Lung (tissue), 12 donors: ENCODE data around the gene ALPL. TPM values are rescaled to one million over a fixed set of nuclear protein-coding genes. Genes with fewer than 3 reads are reported as not detected.
A peak's percentile ranks its signal among the peaks of the same experiment; 100 is the strongest.

Source experiments
- ATAC-seq: fragments of 200-7000 bp; cut with Tn5 transposase; one replicate; pipeline ENCODE4 v1.9.1; 2020; ENCODE audit warnings: moderate number of reproducible peaks; ENCODE audit not compliant: insufficient read depth, low FRiP score
- DNase-seq, 3 donors: peaks; one replicate each; pipeline ENCODE4 v3.0.0-alpha.2; 2013 to 2017
- H3K27ac ChIP-seq, 2 donors: one replicate each; pipeline ENCODE4 v1.5.1; 2013; ENCODE audit warnings: mild to moderate bottlenecking in 2 of 2, moderate library complexity in 2 of 2, control low read depth in 1 of 2, inconsistent platforms in 1 of 2, low read depth in 1 of 2, low read length in 1 of 2
- H3K27me3 ChIP-seq, 3 donors: one replicate each; pipeline ENCODE4 v1.5.1; 2013; ENCODE audit warnings: low read length in 2 of 3; ENCODE audit not compliant: control insufficient read depth in 3 of 3, insufficient read depth in 3 of 3
- H3K36me3 ChIP-seq, 4 donors: one replicate each; pipeline ENCODE4 v1.5.1; 2013; ENCODE audit warnings: low read length in 4 of 4, mild to moderate bottlenecking in 1 of 4, moderate library complexity in 1 of 4; ENCODE audit not compliant: control insufficient read depth in 4 of 4, insufficient read depth in 4 of 4
- H3K4me1 ChIP-seq, 5 donors: one replicate each; pipeline ENCODE4 v1.5.1; 2013; ENCODE audit warnings: low read length in 5 of 5, mild to moderate bottlenecking in 2 of 5, moderate library complexity in 1 of 5; ENCODE audit not compliant: control insufficient read depth in 5 of 5, insufficient read depth in 5 of 5
- H3K4me3 ChIP-seq: one replicate; pipeline ENCODE4 v1.5.1; 2013; ENCODE audit warnings: mild to moderate bottlenecking, control low read depth, moderate library complexity
- H3K9ac ChIP-seq, 2 donors: one replicate each; pipeline ENCODE4 v1.5.1; 2013; ENCODE audit warnings: low read length in 2 of 2, control low read depth in 1 of 2; ENCODE audit not compliant: insufficient read depth in 1 of 2
- H3K9me3 ChIP-seq, 4 donors: one replicate each; pipeline ENCODE4 v1.5.1; 2013; ENCODE audit warnings: low read length in 3 of 4, mild to moderate bottlenecking in 1 of 4, moderate library complexity in 1 of 4; ENCODE audit not compliant: control insufficient read depth in 4 of 4, insufficient read depth in 3 of 4
- WGBS, 2 donors: extraction: QIAGEN DNeasy Blood & Tissue Kit; methylation state at CpG; one replicate each; pipeline ENCODE4 v1.1.7; 2013; 5-methylcytosine and 5-hydroxymethylcytosine counted together
- polyA plus RNA-seq, 2 donors: library from polyadenylated mRNA; stranded (reverse); fragments of 200-250 nt; gene quantifications; one replicate each; pipeline ENCODE4 v1.2.1, GENCODE V29; 2013
- total RNA-seq, 2 donors: library from RNA; depleted of rRNA in 1 of 2; stranded (reverse); fragments of >200 nt in 1 of 2; gene quantifications; one replicate each; pipeline ENCODE4 v1.2.1, GENCODE V29; 2014 to 2021
- TF ChIP-seq, protein P1 (sequence below): IDR thresholded peaks from 2 replicates; pipeline ENCODE4 v1.5.1; 2012; ENCODE audit warnings: mild to moderate bottlenecking; ENCODE audit errors: control extremely low read depth, extremely low read depth
- donor health status: control.
- donor health status: control.
- donor health status: Bipolar disorder and iron deficiency.
- donor health status: healthy.
- donor health status: DM: yes; HTN: yes; CAD: no.

Gene ALPL
- total and polyA plus RNA-seq, 4 donors: 38.6 to 242 (median 230) TPM

DNA sequence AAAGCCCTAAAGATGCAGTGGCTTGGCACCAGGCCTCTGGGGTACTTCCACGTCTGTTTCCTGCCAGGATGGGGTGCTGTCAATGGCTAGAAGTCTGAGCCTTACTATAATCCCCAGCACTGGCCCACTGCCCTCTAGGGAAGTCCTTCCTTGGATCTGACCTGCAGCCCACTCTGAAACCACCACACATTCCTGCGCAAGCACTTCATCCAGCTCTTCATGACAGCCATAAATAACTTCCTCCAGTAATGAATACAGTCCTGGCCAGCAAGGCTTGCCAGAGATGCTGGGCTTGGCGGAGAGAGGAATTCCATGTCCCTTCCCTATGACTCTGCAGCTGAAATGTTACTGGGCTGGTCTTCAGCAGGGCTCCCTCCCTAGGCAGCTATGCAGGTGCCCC, 32.6 kb downstream of the ALPL start:
- no peak overlapping the region for H3K4me3 ChIP-seq
- H3K36me3 ChIP-seq: no peaks in the 10 kb centered on the region
- H3K4me1 ChIP-seq: peaks cover 0 to 9% (median 5%) of the 10 kb centered on the region in 5 donors
- H3K9me3 ChIP-seq: no peaks in the 10 kb centered on the region
- DNase-seq: no peak
- H3K27ac ChIP-seq: peak overlapping the region; percentile 10 to 38
- 59 to 61% methylated on average over 3 of the region's 3 CpGs for whole genome bisulfite sequencing, 2 donors
- no peak overlapping the region for H3K9ac ChIP-seq
- H3K27me3 ChIP-seq: peaks cover 0 to 4% (median 0%) of the 10 kb centered on the region in 3 donors
- TF ChIP-seq, protein P1, sequence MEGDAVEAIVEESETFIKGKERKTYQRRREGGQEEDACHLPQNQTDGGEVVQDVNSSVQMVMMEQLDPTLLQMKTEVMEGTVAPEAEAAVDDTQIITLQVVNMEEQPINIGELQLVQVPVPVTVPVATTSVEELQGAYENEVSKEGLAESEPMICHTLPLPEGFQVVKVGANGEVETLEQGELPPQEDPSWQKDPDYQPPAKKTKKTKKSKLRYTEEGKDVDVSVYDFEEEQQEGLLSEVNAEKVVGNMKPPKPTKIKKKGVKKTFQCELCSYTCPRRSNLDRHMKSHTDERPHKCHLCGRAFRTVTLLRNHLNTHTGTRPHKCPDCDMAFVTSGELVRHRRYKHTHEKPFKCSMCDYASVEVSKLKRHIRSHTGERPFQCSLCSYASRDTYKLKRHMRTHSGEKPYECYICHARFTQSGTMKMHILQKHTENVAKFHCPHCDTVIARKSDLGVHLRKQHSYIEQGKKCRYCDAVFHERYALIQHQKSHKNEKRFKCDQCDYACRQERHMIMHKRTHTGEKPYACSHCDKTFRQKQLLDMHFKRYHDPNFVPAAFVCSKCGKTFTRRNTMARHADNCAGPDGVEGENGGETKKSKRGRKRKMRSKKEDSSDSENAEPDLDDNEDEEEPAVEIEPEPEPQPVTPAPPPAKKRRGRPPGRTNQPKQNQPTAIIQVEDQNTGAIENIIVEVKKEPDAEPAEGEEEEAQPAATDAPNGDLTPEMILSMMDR: no peak
- ATAC-seq: no peak

DNA sequence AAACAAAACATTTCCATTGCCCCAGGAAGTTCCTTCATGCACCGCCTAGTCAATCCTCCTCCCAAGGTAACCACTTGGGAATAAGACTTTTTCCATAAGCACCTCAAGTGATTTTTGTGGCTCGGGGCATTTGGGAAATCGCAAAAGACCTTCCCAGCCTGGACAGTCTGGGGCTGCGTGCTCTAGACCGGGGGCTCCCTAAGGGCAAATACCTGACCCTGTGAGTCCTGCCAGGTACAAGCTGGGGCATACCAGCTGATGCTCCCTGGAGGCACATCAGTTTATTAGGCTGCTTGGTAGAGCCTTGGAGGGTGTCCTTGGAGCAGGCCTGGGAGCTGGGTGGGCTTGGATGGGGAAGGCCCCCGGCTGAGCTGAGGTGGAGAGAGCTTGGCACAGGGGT, 34.4 kb downstream of the ALPL start:
- no peak for DNase-seq
- Histone ChIP-seq H3K36me3 (no peaks in the 10 kb centered on the region), H3K9ac (no peak overlapping the region), H3K4me3 (no peak overlapping the region), H3K27me3 (peaks cover 0 to 4% (median 0%) of the 10 kb centered on the region in 3 donors), H3K9me3 (peaks cover 0 to under 1% (median 0%) of the 10 kb centered on the region in 4 donors), H3K27ac (peak overlapping the region in 1 of 2 donors; percentile 64), H3K4me1 (peaks cover 0 to 6% (median 0%) of the 10 kb centered on the region in 5 donors)
- ATAC-seq: no peak
- WGBS, 2 donors: 81 to 93% methylated on average over 6 of the region's 6 CpGs
- TF ChIP-seq, protein P1: no peak

DNA sequence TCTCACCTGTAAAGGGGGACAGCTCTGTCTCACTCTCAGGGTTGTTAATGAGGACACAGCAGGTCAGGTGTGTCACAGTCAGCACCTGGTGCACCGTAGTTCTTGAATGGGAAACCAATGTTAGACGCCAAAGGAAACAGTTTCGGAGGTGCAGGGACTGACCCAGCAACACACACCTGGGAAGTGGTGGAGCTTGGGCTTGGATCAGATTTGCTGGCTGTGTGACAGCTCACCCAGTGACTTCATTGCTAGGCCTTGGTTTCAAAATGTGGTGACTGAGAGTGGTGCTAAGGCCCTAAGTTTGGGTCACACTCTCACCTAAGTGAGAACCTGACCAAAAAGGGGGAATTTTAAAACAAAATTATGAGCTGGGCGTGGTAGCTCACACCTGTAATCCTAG, 34.9 kb downstream of the ALPL start:
- Histone ChIP-seq H3K4me3 (no peak overlapping the region), H3K9ac (no peak overlapping the region), H3K9me3 (peaks cover 0 to 2% (median 0%) of the 10 kb centered on the region in 4 donors), H3K4me1 (peaks cover 0 to 6% (median 0%) of the 10 kb centered on the region in 5 donors), H3K27ac (peak overlapping the region in 1 of 2 donors; percentile 64), H3K36me3 (no peaks in the 10 kb centered on the region), H3K27me3 (no peaks in the 10 kb centered on the region)
- no peak for ATAC-seq
- no peak for DNase-seq
- TF ChIP-seq, protein P1: no peak
- WGBS, 2 donors: 94 to 95% methylated on average over 4 of the region's 4 CpGs
